DND-41 (cell line): ENCODE results near the gene IFT27.

Experiments used
- CTCF ChIP-seq: IDR thresholded peaks from 2 replicates; pipeline ENCODE4 v1.5.1; 2012; ENCODE audit warnings: borderline replicate concordance, low read length, moderate library complexity, mild to moderate bottlenecking; ENCODE audit not compliant: poor library complexity, severe bottlenecking; ENCODE audit errors: extremely low read depth
- EZH2 ChIP-seq: IDR thresholded peaks from 3 replicates; pipeline ENCODE4 v1.6.1; 2012; ENCODE audit warnings: borderline replicate concordance, low read depth, mild to moderate bottlenecking, moderate library complexity, low read length, inconsistent platforms; ENCODE audit not compliant: severe bottlenecking

- no peak for TF ChIP-seq CTCF
- TF ChIP-seq EZH2, result no peak
Measured at GRCh38 chr22:36787204-36787988, 11.5 kb upstream of the IFT27 start.
